Nasal cavity respiratory epithelium epithelial cell of viscerocranial mucosa (primary cell): ENCODE results near the gene FCHSD2. TPM values are rescaled to one million over a fixed set of nuclear protein-coding genes. Genes with fewer than 3 reads are reported as not detected.

ENCODE experiments used
- total RNA-seq: library from RNA; depleted of rRNA; stranded (reverse); fragments of >200 nt; gene quantifications from 2 replicates; pipeline ENCODE4 v1.2.3, GENCODE V29; 2014

The FCHSD2 gene
- 7.9 and 14.4 TPM in 2 replicates for total RNA-seq

GRCh38 chr11:73142128-73142377 lies at the start of gene FCHSD2:
Gene FCHSD2, minus strand, starts transcription at chr11:73142318. Its CDS starts 441 bp downstream, at chr11:73141877.

GRCh38 chr11:72814286-72815109 lies 327.6 kb downstream of the FCHSD2 start, which contains the start of gene ATG16L2:
Gene ATG16L2, plus strand, starts transcription at chr11:72814411. Its CDS starts 35 bp downstream, at chr11:72814446.

GRCh38 chr11:72793425-72794367 lies 348.4 kb downstream of the FCHSD2 start, which contains the start of gene STARD10:
Gene STARD10, minus strand, starts transcription at chr11:72794047. Its CDS starts 12,866 bp downstream, at chr11:72781181.

Other genes with a start within 250 kb of the FCHSD2 start
- 3.8 and 30.9 TPM in 2 replicates for gene P2RY2, start 76.0 kb upstream of the FCHSD2 start, total RNA-seq
- gene P2RY6, start 130.0 kb upstream of the FCHSD2 start, total RNA-seq = 0.64 TPM in 1 of 2 replicates, not detected in the other
- gene ARHGEF17, start 166.0 kb upstream of the FCHSD2 start, total RNA-seq = 3.8 and 13.0 TPM in 2 replicates
- gene RELT, start 234.1 kb upstream of the FCHSD2 start, total RNA-seq = 4.1 and 4.4 TPM in 2 replicates